GM21447 (cell line): ENCODE data around the gene MS4A5.
A peak's percentile ranks its signal among the peaks of the same experiment; 100 is the strongest.
"Not testable (repeated sequence)": the region's sequence is repeated elsewhere in the genome, so short reads cannot be mapped to it uniquely, and the experiment has no call there.

Experiments used
- ATAC-seq: cut with Tn5 transposase; IDR thresholded peaks from one replicate; pipeline ENCODE4 v1.9.1; 2021; ENCODE audit not compliant: unreplicated experiment

MS4A5 gene

DNA sequence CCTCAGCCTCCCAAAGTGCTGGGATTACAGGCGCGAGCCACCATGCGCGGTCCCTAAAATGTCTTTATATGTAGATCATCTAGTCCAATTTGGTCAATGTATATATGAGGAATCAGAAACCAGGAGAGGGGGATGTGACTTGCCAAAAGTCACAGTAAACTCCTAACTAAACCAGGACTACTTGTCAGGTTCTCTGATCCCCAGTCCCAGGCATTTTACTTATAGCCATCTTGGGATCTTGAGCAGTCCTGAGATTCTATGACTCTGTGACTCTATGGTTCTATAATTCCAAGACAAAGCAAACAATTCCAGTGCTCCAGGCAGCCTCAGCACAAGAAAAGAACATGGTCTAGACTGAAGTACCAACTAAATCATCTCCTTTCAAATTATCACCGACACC lies at the start of gene MS4A5:
MS4A5 (plus strand) TSS at position 301 of the 400 bp plus-strand sequence. CDS start 103 bp downstream, outside the sequence.
- no peak for ATAC-seq

DNA sequence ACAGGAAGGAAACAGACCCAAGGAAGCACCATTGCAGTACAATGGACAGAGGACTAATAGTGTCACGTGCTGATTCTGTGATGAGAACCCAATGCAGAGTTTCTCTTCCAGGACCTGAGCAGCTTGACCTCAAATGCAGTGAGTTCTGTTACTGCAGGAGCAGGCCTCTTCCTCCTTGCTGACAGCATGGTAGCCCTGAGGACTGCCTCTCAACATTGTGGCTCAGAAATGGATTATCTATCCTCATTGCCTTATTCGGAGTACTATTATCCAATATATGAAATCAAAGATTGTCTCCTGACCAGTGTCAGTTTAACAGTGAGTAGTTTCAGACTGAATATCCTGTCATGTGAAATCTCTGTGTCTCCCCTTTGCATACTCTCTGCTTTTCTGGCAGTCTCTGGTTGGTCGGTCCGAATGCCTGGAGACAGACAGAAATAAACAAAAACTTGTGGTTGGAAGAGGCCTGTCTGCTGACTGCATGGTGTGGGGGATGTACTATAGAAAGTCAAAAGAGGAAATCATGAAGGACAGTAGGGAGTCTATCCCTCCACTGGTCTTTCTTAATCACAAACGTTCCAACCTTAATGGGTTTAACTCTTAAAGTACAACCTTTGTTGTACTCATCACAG lies 40.0 kb upstream of the MS4A5 start:
- peak; percentile 95 for ATAC-seq

DNA sequence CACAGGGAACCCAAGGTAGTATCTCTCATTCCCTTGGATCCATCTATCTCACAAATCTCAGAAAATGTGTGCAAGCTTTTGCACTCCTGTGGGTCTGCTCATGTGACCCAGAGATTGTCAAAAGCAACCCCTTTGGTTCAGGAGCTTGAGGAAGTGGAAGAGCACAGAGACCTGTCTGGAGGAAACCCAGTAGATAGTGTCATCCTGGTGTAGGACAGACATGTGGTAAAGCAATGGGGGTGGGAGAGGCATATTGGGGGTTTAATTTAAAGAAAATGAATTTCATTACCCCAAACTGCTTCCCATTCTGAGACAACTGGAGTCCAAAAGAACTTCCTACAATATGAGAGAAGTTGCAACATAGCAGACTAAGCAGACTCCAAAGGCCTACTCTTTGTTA lies 39.0 kb upstream of the MS4A5 start:
- ATAC-seq: no peak

- ATAC-seq: no peak
Observed at GRCh38 chr11:60392361-60392760, 37.0 kb upstream of the MS4A5 start.

DNA sequence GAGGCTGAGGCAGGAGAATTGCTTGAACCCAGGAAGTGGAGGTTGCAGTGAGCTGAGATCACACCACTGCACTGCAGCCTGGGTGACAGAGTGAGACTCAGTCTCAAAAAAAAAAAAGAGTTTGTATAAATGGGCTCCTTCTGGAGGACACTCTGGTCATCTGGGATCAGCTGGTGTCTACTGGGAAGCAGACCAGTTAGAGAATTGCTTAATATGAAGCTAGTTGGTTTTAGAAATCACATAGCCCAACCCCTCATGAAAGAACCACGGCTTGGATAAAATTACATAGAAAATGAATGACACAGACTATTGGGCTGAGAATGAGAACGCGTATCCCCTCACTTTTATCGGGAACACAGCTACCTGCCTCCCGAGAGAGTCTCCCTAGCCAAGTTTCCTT lies 36.4 kb upstream of the MS4A5 start:
- no peak for ATAC-seq

DNA sequence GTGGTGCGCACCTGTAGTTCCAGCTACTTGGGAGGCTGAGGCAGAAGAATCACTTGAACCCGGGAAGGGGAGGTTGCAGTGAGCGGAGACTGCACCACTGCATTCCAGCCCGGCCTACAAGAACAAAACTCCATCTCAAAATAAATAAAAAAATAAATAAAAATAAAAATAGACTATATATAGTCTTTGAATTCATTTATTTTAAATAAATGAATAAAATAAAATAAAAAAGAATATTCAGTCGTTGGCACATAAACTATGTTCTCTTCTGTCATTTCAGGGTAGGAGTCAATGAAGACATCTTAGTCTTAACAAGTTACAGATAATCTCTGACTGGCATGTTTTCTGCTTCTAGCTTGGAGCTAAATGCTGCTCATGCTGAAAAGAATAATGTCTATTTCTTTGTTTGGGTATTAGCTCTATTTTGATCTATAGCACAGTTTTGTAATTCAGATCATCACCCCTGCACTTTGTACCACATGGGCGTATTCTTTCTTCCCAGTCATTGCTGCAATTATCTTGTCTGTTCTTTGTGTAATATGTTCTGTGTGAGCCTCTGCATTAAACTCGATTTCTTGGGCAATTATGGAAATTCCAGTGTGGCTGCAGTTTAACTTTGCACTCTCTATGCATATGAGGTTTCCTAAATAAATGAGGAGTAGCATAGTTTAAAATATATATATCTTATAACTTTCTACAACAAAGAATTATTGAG lies 34.5 kb upstream of the MS4A5 start:
- ATAC-seq: no peak

DNA sequence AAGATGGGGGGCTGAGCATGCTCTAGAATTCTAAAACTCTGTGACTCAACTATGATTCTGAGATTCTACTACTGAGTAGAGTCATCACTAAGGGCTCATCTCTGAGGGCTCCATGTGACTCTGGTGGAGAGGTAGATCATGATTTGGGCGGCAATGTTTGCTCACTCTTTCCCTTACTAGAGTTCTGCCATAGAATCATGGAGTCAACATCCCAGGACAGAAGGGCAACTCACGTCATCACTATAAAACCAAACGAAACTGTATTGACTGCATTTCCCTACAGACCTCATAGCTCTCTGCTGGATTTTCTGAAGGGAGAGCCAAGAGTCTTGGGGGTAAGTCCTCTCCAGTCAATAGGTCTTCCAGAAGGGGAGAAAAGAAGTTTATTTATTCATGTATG lies 33.0 kb upstream of the MS4A5 start, which contains the start of gene MS4A14:
MS4A14 (plus strand) TSS at position 78 of the 400 bp plus-strand sequence; CDS start at position 198, 120 bp downstream.
- peak; percentile 18 for ATAC-seq

- peak; percentile 75 for ATAC-seq
Observed at GRCh38 chr11:60396799-60397198, 32.6 kb upstream of the MS4A5 start.

GRCh38 chr11:60420015-60420414 lies 9.4 kb upstream of the MS4A5 start:
- no peak for ATAC-seq

GRCh38 chr11:60422609-60423008 lies 6.8 kb upstream of the MS4A5 start:
- ATAC-seq: no peak

- ATAC-seq: no peak
Observed at GRCh38 chr11:60428517-60428916, 855 bp upstream of the MS4A5 start.

- ATAC-seq: no peak
Observed at GRCh38 chr11:60431251-60431650, 1.9 kb downstream of the MS4A5 start.

DNA sequence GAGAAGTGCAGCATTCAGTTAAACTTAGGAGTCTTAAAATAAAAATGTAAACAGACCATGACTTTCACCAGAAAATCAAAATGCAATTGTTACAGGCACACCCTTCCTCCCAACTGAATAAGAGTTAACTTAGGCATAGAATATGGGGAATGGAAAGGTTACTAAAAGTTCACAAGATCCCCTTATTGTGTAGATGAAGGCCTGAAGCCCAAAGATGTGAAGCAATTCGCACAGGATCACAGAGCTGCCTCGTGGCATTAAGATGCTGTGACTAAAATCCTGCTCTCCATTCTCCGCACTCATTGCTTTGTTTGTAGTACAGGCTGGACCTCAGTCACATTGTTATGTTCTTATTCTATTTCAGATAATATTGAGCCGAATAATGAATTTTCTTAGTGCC lies 4.0 kb downstream of the MS4A5 start:
- no peak for ATAC-seq

- no peak for ATAC-seq
Observed at GRCh38 chr11:60447070-60447469, 17.7 kb downstream of the MS4A5 start.

- ATAC-seq: no peak
Observed at GRCh38 chr11:60447846-60448245, 18.5 kb downstream of the MS4A5 start.

DNA sequence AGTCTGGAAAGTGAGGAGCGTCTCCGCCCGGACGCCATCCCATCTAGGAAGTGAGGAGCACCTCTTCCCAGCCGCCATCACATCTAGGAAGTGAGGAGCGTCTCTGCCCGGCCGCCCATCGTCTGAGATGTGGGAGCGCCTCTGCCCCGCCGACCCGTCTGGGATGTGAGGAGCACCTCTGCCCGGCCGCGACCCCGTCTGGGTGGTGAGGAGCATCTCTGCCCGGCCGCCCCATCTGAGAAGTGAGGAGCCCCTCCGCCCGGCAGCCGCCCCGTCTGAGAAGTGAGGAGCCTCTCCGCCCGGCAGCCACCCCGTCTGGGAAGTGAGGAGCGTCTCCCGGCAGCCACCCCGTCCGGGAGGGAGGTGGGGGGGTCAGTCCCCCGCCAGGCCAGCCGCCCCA lies 21.8 kb downstream of the MS4A5 start:
- not testable (repeated sequence) for ATAC-seq

GRCh38 chr11:60454212-60454611 lies 24.8 kb downstream of the MS4A5 start:
- ATAC-seq: no peak

DNA sequence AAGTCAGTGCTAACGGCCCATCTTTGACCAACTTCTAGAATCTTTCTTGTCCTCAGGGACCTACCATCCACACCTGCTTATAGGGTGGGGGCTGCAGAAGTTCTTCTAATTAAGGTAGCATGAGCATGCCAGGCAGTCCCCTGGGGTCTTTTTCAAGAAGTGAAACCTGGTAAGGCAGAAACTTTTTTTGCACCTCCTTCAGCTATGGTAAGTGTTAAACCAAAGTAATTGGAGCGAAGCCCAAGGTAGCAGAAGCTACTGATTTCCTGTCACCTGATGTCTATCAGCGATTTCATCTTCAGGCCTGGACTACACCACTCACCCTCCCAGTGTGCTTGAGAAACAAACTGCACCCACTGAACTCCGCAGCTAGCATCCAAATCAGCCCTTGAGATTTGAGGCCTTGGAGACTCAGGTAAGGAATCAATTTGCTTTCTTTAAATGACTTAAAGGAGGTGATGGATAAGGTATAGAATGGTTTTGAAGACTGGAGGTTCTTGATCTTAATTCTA lies 26.2 kb downstream of the MS4A5 start, which contains the start of gene MS4A1:
MS4A1 (plus strand) TSS at position 317 of the 512 bp plus-strand sequence. CDS start 6,528 bp downstream, outside the sequence.
- ATAC-seq: peak; percentile 85

DNA sequence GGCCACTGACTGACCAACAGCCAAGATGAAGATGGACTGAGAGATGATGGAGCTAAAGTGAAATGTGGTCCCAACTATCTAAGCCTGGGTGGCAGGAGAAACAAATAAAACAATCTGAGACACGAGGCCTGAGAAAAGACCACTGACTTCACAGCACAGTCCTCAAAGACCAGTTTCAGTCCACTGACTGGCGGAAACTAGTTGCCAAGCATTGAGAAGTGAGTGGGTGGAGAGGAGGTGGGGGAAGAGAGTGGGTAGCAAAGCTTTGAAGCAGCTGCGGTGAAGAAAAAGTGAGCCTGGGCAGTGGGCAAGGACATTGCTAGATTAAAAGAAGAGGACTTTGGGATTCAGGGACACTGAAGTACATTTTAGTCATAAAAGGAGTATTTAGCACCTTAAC lies 28.2 kb downstream of the MS4A5 start:
- peak; percentile 39 for ATAC-seq

DNA sequence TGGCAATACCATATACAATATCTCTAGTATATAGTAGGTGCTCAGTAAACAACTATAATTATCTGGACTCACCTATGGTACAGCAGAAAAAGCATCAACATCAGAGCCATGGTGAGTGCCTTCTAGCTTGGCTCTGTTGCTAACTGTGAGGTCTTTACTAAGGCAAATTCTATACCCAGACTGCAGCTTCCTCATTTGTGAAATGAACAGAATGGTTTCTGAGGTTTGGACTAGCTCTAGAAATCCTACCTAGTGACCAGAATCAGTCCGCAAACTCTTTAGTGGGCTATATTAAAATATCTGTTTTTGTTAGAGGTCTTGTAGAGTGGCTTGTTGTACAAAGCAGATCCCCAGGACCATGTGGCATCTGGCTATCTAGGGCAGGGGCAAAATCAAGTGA lies 30.0 kb downstream of the MS4A5 start:
- ATAC-seq: no peak

DNA sequence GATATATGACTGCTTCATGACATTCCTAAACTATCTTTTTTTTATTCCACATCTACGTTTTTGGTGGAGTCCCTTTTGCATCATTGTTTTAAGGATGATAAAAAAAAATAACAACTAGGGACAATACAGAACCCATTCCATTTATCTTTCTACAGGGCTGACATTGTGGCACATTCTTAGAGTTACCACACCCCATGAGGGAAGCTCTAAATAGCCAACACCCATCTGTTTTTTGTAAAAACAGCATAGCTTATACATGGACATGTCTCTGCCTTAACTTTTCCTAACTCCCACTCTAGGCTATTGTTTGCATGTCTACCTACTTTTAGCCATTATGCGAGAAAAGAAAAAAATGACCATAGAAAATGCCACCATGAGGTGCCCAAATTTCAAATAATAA lies 39.5 kb downstream of the MS4A5 start:
- no peak for ATAC-seq

DNA sequence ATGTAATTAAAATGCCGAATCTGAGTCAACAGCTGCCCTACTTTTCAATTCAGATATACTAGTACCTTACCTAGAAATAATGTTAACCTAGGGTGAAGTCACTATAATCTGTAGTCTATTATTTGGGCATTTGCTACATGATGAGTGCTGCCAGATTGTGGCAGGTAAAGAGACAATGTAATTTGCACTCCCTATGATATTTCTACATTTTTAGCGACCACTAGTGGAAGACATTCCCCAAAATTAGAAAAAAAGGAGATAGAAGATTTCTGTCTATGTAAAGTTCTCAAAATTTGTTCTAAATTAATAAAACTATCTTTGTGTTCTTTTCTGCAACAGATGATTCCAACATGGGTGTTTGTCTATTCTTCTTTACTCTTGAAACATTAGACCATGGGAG lies 40.4 kb downstream of the MS4A5 start:
- no peak for ATAC-seq
